RPMI8226 (cell line): ENCODE results near the gene TNFRSF4.

ENCODE experiments used
- DNase-seq: peaks from one replicate; pipeline ENCODE4 v3.0.0-alpha.2; 2015

Gene TNFRSF4

GRCh38 chr1:1166642-1167397, 47.1 kb downstream of the TNFRSF4 start:
- DNase-seq: no peak

DNA sequence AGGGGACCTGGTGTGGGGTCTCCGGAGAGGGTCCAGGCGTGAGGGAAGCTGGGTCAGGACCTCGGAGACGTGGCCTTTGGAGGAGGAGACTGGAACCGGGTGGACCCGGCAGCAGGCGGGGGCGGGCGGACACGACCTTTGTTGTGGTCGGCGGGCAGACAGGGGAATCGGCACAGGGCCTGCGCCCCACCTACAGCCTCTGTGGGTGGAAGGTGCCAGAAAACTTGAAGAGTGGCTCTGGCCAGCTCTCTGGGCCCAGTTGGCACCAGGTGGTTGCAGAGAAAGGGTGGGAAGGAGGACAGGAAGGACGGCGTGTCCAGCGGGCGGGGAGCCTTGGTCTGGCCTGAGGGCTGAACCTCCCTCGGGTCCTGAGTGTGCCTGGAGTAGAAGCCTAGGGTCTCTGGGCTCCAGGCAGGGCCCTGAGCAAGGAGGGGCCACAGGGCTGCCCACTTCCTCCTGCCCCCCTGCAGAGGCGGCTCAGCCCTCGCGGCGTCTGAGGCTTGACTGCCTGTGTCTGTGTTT, 48.0 kb downstream of the TNFRSF4 start:
- DNase-seq: no peak

DNA sequence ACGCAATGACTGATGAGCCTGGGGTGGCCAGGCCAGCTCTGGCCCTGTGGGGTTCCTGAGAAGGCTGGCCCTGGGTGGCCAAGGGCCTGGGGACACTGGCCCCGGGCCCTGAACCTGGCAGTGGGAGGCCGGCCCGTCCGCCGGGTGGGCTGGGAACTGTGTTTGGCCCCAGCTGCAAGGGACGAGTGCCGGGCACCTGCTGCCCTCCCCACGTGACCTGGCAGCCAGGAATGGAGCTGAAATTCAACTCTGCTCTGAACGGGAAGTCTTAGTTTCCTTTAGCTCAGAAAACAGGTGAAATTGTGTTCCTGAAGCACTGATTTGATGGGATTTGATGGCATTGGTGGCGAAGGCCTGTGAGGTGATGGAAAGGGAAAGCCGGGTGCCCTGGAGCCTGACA, 48.5 kb downstream of the TNFRSF4 start:
- DNase-seq: peak; percentile 46

DNA sequence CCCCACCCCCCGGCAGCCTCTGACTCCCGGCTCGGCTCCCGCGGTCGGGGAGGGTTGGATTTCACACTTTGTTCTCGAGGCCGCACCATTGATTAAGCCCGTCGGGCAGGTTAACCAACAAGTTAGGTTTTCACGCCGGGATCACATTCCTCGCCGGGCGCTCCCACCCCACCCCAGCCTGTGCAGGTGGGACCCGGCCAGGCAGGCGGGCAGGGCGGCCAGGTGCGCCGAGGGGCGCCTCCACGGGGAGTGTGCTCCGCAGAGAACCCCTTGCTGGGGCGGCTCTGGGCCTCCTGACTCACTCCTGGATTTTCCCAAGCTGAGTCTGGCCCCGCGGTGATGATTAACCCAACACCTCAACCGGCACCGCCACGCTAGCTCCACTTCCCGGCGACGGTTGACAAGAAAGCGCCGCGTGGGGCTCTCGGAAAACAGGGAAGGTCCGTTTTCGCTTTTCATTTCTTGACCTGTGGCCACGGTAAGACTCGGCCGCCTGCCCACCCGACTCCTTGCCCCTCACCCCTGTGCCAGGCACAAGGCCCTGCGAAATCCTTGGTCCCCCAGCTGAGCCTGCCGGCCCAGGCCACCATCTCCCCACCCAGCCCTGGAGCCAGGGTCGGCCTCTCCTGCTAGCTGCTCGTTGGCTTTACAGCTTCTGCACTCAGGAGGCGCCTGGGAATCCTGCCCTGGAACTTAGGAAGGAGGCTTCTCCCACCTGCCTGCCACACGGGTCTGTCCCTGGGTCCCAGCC, 49.1 kb downstream of the TNFRSF4 start:
- DNase-seq: no peak

DNA sequence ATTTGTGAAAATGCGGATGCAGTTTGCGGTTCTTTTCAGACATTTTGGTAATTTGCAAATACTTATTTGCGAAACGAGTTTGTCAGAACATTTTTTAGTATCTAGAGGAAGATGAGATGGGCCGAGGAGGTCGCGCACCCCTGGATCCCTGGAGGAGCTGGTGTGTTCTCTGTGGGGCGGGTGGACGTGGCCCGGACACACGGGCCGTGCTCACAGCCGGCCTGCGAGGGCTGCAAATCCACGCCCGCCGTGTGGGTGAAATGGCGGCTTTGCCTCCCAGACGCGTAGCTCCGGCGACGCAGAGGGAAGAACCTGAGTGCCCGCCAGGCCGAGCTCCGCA, 49.6 kb downstream of the TNFRSF4 start:
- no peak for DNase-seq

- no peak for DNase-seq
These were observed 50.3 kb downstream of the TNFRSF4 start for GRCh38 chr1:1163538-1164070.

DNA sequence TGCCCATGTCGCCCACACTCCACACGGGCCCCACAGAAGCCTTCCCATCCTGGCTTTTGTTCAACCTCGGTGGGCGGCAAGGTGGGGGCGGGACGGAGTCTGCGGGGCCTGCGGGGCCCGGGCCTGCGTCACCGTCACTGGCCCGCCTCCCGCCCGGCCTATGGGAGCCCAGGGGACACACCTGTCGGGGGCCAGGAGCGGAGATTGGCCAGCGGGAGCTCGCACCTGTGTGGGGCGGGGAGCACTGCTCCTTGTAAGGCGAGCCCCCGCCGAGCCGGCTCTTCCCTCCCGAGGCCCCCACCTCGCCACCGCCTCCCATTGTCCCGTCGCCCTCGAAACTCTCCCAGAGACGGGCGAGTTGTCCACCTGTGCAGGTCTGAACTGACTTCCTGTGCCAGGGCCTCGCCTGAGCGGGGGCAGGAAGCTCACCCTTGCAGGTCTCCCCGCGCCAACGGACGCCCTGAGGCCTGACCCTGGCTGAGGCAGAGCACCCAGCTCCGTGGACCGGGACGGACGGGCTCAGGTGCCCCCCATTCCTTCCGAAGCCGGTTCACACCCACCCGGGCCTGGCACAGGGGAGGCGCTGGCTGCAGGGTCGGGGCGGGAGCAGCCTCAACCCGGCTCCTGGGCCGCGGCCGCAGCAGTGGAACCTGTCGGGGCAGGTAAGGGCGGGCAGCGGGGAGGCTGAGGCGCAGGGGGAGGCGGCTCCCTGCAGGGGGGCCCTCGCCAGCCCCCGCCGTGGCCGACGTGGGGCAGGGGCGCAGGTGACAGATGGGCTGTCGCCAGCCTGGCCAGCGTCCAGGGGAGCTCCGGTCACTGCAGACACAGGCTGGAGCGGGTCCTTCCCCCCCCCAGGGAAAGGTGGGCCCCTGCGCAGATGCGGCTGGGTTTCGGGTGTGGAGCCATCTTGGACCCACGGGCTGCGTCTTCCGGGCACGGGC, 51.1 kb downstream of the TNFRSF4 start:
- DNase-seq: peak; percentile 63

DNA sequence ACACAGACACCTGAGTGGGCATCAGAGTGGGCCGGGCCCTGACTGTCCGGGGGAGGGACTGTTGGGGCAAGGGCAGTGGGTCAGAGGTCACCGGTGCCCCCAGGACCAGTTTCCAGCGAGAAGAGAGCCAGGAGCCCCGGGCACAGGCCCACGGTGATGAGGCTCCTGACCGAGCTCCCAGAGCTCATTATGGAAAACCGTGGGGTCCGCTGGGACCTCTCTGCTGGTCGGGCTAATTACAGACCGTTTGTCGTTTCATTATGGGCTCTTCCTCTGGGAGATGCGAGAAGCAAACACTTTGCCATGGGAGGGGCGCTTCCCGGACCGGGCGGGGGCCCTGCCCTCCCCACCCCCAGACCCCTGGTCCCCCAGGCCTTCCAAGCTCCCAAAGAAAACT, 52.3 kb downstream of the TNFRSF4 start:
- DNase-seq: no peak
